Jurkat, Clone E6-1 (cell line): ENCODE data around the gene SPINT2.
"Not testable (repeated sequence)": the region's sequence is repeated elsewhere in the genome, so short reads cannot be mapped to it uniquely, and the experiment has no call there.

ENCODE experiments used
- DNase-seq: peaks from one replicate; pipeline ENCODE4 v3.0.0-alpha.2; 2011; ENCODE audit warnings: low read depth, low spot score
- H3K4me3 ChIP-seq: 2 replicates; pipeline ENCODE4 v1.5.1; 2011; ENCODE audit warnings: mild to moderate bottlenecking, low read length, control low read depth, moderate library complexity

The SPINT2 gene

GRCh38 chr19:38339011-38339410 lies 74.6 kb downstream of the SPINT2 start:
- not testable (repeated sequence) for H3K4me3 ChIP-seq, DNase-seq

GRCh38 chr19:38340927-38341326 lies 76.6 kb downstream of the SPINT2 start:
- no peak for DNase-seq

More at GRCh38 chr19:38340927-38341326, 76.6 kb downstream of the SPINT2 start:
- H3K4me3 ChIP-seq: no peak overlapping the region
